ENCODE measurements around the gene GAB1.

The GAB1 gene

DNA sequence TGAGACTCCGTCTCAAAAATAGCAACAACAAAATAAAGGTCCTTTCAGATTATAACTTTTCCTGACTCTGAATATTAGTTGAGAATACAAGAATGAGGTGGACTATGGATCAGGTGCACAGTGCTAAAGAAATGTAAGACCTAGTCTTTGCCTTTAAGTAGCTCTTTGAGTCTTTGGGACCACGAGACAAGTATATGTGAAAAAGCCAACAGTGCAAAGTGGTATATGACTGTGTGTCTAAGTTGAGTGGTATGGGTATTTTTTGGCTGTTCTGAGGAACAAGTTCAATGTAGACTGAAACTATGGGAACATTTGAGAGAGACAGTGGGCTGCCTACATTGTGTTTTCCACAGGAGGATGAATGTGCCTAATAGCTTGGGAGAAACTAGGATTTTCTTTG, 2.8 kb downstream of the GAB1 start:
- H2BK120ac ChIP-seq (ENCODE audit: low read depth, low read length) = no peak overlapping the region

DNA sequence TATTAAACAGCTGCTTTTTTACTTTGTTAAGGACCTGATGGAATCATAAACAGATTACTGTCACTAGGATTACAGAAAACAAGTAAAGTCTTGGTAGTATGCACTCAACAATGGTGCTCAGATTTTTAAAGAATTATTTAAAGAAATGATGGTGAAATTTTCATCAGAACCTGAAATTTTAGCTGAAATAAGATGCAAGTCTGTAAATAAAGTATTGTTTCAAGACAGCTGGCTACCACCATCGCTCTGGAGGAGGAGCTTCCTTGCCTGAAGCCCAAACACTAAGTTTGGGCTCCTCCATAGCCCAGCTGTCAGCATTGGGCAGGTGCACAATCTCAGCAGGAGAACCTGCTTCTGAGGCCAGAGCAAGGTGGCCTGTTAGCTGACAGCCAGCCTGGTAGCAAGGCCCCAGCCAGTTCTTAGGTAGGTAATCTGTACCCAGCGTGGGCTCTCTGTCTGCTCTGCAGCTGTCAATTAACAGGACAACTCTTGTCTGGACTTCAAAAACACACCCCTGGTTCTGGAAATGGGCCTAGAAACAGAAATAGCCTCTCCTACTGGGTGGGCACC, 4.6 kb downstream of the GAB1 start:
- Histone ChIP-seq H3K18ac (ENCODE audit: low read length) (no peak overlapping the region), H3K4me1 (ENCODE audit: control insufficient read depth, low read depth, low read length) (peaks cover 2% of the 10 kb centered on the region), H3K36me3 (ENCODE audit: control insufficient read depth, insufficient read depth, low read length) (no peaks in the 10 kb centered on the region), H3K4me2 (ENCODE audit: low read length) (no peak overlapping the region), H2BK120ac (ENCODE audit: low read depth, low read length) (no peak overlapping the region), H3K56ac (ENCODE audit: low read length) (no peak overlapping the region), H2BK5ac (ENCODE audit: low read length) (no peak overlapping the region), H3K9ac (ENCODE audit: low read length) (no peak overlapping the region), H3K4ac (ENCODE audit: low read depth, low read length) (no peak overlapping the region), H4K5ac (ENCODE audit: low read length) (no peak overlapping the region), H3K79me2 (ENCODE audit: control insufficient read depth, insufficient read depth, low read length) (no peaks in the 10 kb centered on the region), H3K79me1 (ENCODE audit: low read length) (no peaks in the 10 kb centered on the region), H3K27ac (ENCODE audit: low read depth, low read length) (no peak overlapping the region), H3K4me3 (ENCODE audit: low read length) (no peak overlapping the region), H2BK15ac (replicated peaks; ENCODE audit: low read depth) (no peak overlapping the region), H2AK5ac (ENCODE audit: low read length) (no peak overlapping the region), H3K23ac (ENCODE audit: low read length) (no peak overlapping the region), H4K8ac (ENCODE audit: low read depth, low read length) (no peak overlapping the region), H3K27me3 (ENCODE audit: insufficient read depth, low read length, poor library complexity) (no peaks in the 10 kb centered on the region)
- no CpG with 5 or more reads among the region's 2 CpGs for WGBS (ENCODE audit: extremely low coverage, insufficient coverage, low lambda C conversion rate)
- DNase-seq = no peak

More for the DNA sequence above, 2.8 kb downstream of the GAB1 start:
- Histone ChIP-seq H4K8ac (ENCODE audit: low read depth, low read length) (no peak overlapping the region), H3K79me1 (ENCODE audit: low read length) (no peaks in the 10 kb centered on the region), H2BK5ac (ENCODE audit: low read length) (no peak overlapping the region), H4K5ac (ENCODE audit: low read length) (no peak overlapping the region), H3K27me3 (ENCODE audit: insufficient read depth, low read length, poor library complexity) (no peaks in the 10 kb centered on the region), H3K4me1 (ENCODE audit: control insufficient read depth, low read depth, low read length) (peaks cover 2% of the 10 kb centered on the region), H3K27ac (ENCODE audit: low read depth, low read length) (no peak overlapping the region), H3K36me3 (ENCODE audit: control insufficient read depth, insufficient read depth, low read length) (no peaks in the 10 kb centered on the region), H3K4ac (ENCODE audit: low read depth, low read length) (no peak overlapping the region), H3K56ac (ENCODE audit: low read length) (no peak overlapping the region), H3K9ac (ENCODE audit: low read length) (no peak overlapping the region), H3K23ac (ENCODE audit: low read length) (no peak overlapping the region), H2AK5ac (ENCODE audit: low read length) (no peak overlapping the region), H3K18ac (ENCODE audit: low read length) (no peak overlapping the region), H3K79me2 (ENCODE audit: control insufficient read depth, insufficient read depth, low read length) (no peaks in the 10 kb centered on the region), H2BK15ac (replicated peaks; ENCODE audit: low read depth) (no peak overlapping the region), H3K4me2 (ENCODE audit: low read length) (no peak overlapping the region), H3K4me3 (ENCODE audit: low read length) (no peak overlapping the region)
- no CpG with 5 or more reads among the region's 2 CpGs for WGBS (ENCODE audit: extremely low coverage, insufficient coverage, low lambda C conversion rate)
- no peak for DNase-seq

DNA sequence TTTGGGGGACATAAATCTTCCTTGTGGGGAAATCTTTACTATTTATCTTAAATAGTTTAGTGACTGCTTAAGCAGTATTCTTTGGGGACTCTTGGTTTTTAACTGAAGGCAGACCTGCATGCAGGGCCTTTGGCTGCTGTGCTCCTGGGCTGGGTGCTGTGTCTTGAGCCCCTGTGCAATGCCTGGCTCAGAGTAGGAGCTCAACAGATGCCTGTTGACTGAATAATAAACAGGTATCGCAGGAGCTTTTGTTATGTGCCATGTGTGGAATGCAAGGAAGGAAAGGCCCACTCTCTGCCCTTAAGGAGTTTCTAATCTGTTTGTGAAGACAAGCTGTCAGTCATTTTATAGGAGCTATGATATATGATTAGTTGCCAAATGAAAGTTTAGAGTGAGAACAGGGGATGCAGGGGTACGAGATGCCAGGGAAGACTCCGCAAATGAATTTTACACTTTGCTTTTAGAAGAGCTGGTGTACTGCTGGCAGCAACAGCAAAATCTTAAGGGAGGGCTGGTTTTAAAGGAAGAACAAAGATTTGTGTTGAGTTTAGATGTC, 6.7 kb downstream of the GAB1 start:
- no peak overlapping the region for H3K4me3 ChIP-seq (ENCODE audit: low read length)
- H4K5ac ChIP-seq (ENCODE audit: low read length) = no peak overlapping the region
- H3K36me3 ChIP-seq (ENCODE audit: control insufficient read depth, insufficient read depth, low read length) = no peaks in the 10 kb centered on the region
- H3K4ac ChIP-seq (ENCODE audit: low read depth, low read length) = no peak overlapping the region
- peaks cover 2% of the 10 kb centered on the region for H3K4me1 ChIP-seq (ENCODE audit: control insufficient read depth, low read depth, low read length)
- no peak overlapping the region for H4K8ac ChIP-seq (ENCODE audit: low read depth, low read length)
- no peak for DNase-seq
- H2BK15ac ChIP-seq (replicated peaks; ENCODE audit: low read depth) = no peak overlapping the region
- H3K4me2 ChIP-seq (ENCODE audit: low read length) = no peak overlapping the region
- H3K9ac ChIP-seq (ENCODE audit: low read length) = no peak overlapping the region
- no peaks in the 10 kb centered on the region for H3K79me1 ChIP-seq (ENCODE audit: low read length)
- no peak overlapping the region for H3K56ac ChIP-seq (ENCODE audit: low read length)
- H3K27me3 ChIP-seq (ENCODE audit: insufficient read depth, low read length, poor library complexity) = no peaks in the 10 kb centered on the region
- no peak overlapping the region for H3K27ac ChIP-seq (ENCODE audit: low read depth, low read length)
- H3K79me2 ChIP-seq (ENCODE audit: control insufficient read depth, insufficient read depth, low read length) = no peaks in the 10 kb centered on the region
- no peak overlapping the region for H3K18ac ChIP-seq (ENCODE audit: low read length)
- no peak overlapping the region for H2BK120ac ChIP-seq (ENCODE audit: low read depth, low read length)
- WGBS (ENCODE audit: extremely low coverage, insufficient coverage, low lambda C conversion rate) = no CpG with 5 or more reads among the region's 3 CpGs
- no peak overlapping the region for H3K23ac ChIP-seq (ENCODE audit: low read length)
- no peak overlapping the region for H2AK5ac ChIP-seq (ENCODE audit: low read length)
- no peak overlapping the region for H2BK5ac ChIP-seq (ENCODE audit: low read length)

DNA sequence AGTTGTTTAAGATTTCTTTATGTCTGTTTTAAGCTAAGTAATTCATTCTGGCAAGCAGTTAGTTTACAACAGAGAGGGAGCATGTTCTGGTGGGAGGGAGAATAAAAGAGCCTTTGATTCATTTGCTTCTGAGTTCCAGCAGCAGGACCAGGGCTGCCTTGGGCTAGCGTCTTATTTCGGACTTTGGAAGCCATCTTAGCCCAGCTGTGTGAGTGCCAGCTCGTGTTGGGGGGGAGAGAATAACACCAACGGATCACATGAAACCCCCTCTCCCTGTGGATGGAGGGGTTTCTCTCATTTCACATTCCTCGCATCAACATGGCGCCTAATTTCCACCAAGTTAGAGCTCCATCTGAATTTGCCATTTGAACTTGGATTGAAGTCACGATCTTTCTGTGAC, 7.4 kb downstream of the GAB1 start:
- peaks cover 5% of the 10 kb centered on the region for H3K79me1 ChIP-seq (ENCODE audit: low read length)
- H2BK5ac ChIP-seq (ENCODE audit: low read length) = no peak overlapping the region
- H4K5ac ChIP-seq (ENCODE audit: low read length) = no peak overlapping the region
- H3K4ac ChIP-seq (ENCODE audit: low read depth, low read length) = no peak overlapping the region
- no peak overlapping the region for H4K8ac ChIP-seq (ENCODE audit: low read depth, low read length)
- H3K36me3 ChIP-seq (ENCODE audit: control insufficient read depth, insufficient read depth, low read length) = no peaks in the 10 kb centered on the region
- DNase-seq = no peak
- H3K27me3 ChIP-seq (ENCODE audit: insufficient read depth, low read length, poor library complexity) = no peaks in the 10 kb centered on the region
- H3K4me1 ChIP-seq (ENCODE audit: control insufficient read depth, low read depth, low read length) = peaks cover 2% of the 10 kb centered on the region
- no peak overlapping the region for H3K18ac ChIP-seq (ENCODE audit: low read length)
- no peaks in the 10 kb centered on the region for H3K79me2 ChIP-seq (ENCODE audit: control insufficient read depth, insufficient read depth, low read length)
- no peak overlapping the region for H3K4me2 ChIP-seq (ENCODE audit: low read length)
- WGBS (ENCODE audit: extremely low coverage, insufficient coverage, low lambda C conversion rate) = no CpG with 5 or more reads among the region's 7 CpGs
- H2AK5ac ChIP-seq (ENCODE audit: low read length) = no peak overlapping the region
- H3K9ac ChIP-seq (ENCODE audit: low read length) = no peak overlapping the region
- no peak overlapping the region for H3K4me3 ChIP-seq (ENCODE audit: low read length)
- H3K56ac ChIP-seq (ENCODE audit: low read length) = no peak overlapping the region
- H3K27ac ChIP-seq (ENCODE audit: low read depth, low read length) = no peak overlapping the region
- no peak overlapping the region for H2BK120ac ChIP-seq (ENCODE audit: low read depth, low read length)
- H2BK15ac ChIP-seq (replicated peaks; ENCODE audit: low read depth) = no peak overlapping the region
- no peak overlapping the region for H3K23ac ChIP-seq (ENCODE audit: low read length)

DNA sequence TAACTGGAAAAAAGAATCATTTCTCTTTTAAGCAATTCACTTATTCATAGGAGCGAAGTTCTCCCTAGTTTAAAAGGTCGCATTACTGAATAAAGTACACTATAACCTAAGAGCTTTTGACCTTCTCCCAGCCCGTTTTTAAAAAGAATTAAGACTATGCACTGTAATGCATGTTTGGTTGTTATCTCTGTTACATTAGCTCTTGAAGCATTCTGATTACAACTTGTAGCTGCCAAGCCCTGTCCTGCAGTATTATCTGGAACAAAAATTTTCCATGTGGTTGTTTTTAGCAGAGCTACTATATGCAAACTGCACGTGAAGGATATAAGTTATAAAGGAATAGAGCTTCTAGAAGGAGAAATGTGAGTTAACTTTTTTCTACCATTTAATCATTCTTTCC, 8.1 kb downstream of the GAB1 start:
- no peaks in the 10 kb centered on the region for H3K27me3 ChIP-seq (ENCODE audit: insufficient read depth, low read length, poor library complexity)
- no peak overlapping the region for H3K56ac ChIP-seq (ENCODE audit: low read length)
- no peak for DNase-seq

DNA sequence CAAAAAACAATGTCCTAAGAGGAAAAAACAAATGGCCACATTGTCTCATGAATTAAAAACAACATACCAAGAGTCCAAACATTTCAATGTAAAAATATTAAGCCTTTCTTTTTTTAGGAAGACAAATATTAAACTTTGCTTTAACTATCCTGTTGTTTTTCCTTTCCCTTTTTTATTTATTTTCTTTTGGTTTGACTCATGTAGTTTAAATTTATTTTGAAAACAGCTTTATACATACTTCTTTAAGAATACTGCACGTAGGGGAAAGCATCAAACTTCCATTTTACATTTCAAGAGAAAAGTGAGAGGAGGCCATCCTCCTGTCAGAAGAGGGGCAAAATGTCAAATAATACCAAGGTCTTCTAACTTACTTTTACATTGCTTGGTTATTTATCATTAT, 8.7 kb downstream of the GAB1 start:
- no CpG with 5 or more reads among the region's 1 CpG for WGBS (ENCODE audit: extremely low coverage, insufficient coverage, low lambda C conversion rate)
- no peak overlapping the region for H3K56ac ChIP-seq (ENCODE audit: low read length)

More for the DNA sequence above, 8.1 kb downstream of the GAB1 start:
- Histone ChIP-seq H3K4me1 (ENCODE audit: control insufficient read depth, low read depth, low read length) (peaks cover 2% of the 10 kb centered on the region), H3K79me2 (ENCODE audit: control insufficient read depth, insufficient read depth, low read length) (no peaks in the 10 kb centered on the region), H2AK5ac (ENCODE audit: low read length) (no peak overlapping the region), H2BK120ac (ENCODE audit: low read depth, low read length) (no peak overlapping the region), H3K36me3 (ENCODE audit: control insufficient read depth, insufficient read depth, low read length) (no peaks in the 10 kb centered on the region), H3K4me3 (ENCODE audit: low read length) (no peak overlapping the region), H3K18ac (ENCODE audit: low read length) (no peak overlapping the region), H4K5ac (ENCODE audit: low read length) (no peak overlapping the region), H4K8ac (ENCODE audit: low read depth, low read length) (no peak overlapping the region), H3K9ac (ENCODE audit: low read length) (no peak overlapping the region), H3K23ac (ENCODE audit: low read length) (no peak overlapping the region), H2BK15ac (replicated peaks; ENCODE audit: low read depth) (no peak overlapping the region), H3K4ac (ENCODE audit: low read depth, low read length) (no peak overlapping the region), H3K79me1 (ENCODE audit: low read length) (peaks cover 5% of the 10 kb centered on the region), H3K27ac (ENCODE audit: low read depth, low read length) (no peak overlapping the region), H2BK5ac (ENCODE audit: low read length) (no peak overlapping the region), H3K4me2 (ENCODE audit: low read length) (no peak overlapping the region)
- no CpG with 5 or more reads among the region's 4 CpGs for WGBS (ENCODE audit: extremely low coverage, insufficient coverage, low lambda C conversion rate)

More for the DNA sequence above, 8.7 kb downstream of the GAB1 start:
- H3K9ac ChIP-seq (ENCODE audit: low read length) = no peak overlapping the region
- no peak for DNase-seq
- H3K27ac ChIP-seq (ENCODE audit: low read depth, low read length) = no peak overlapping the region
- H4K8ac ChIP-seq (ENCODE audit: low read depth, low read length) = no peak overlapping the region
- no peaks in the 10 kb centered on the region for H3K27me3 ChIP-seq (ENCODE audit: insufficient read depth, low read length, poor library complexity)
- no peak overlapping the region for H2BK5ac ChIP-seq (ENCODE audit: low read length)
- no peak overlapping the region for H2BK120ac ChIP-seq (ENCODE audit: low read depth, low read length)
- H2AK5ac ChIP-seq (ENCODE audit: low read length) = no peak overlapping the region
- H3K36me3 ChIP-seq (ENCODE audit: control insufficient read depth, insufficient read depth, low read length) = no peaks in the 10 kb centered on the region
- peaks cover 5% of the 10 kb centered on the region for H3K79me1 ChIP-seq (ENCODE audit: low read length)
- H3K23ac ChIP-seq (ENCODE audit: low read length) = no peak overlapping the region
- H3K4me2 ChIP-seq (ENCODE audit: low read length) = no peak overlapping the region
- H3K4me1 ChIP-seq (ENCODE audit: control insufficient read depth, low read depth, low read length) = peaks cover 2% of the 10 kb centered on the region
- no peaks in the 10 kb centered on the region for H3K79me2 ChIP-seq (ENCODE audit: control insufficient read depth, insufficient read depth, low read length)
- H3K18ac ChIP-seq (ENCODE audit: low read length) = no peak overlapping the region
- no peak overlapping the region for H3K4ac ChIP-seq (ENCODE audit: low read depth, low read length)
- H4K5ac ChIP-seq (ENCODE audit: low read length) = no peak overlapping the region
- H3K4me3 ChIP-seq (ENCODE audit: low read length) = no peak overlapping the region
- H2BK15ac ChIP-seq (replicated peaks; ENCODE audit: low read depth) = no peak overlapping the region

Measured in mesendoderm (in vitro differentiated cells).